ENCODE data around the gene EPAS1. TPM values are rescaled to one million over a fixed set of nuclear protein-coding genes. Genes with fewer than 3 reads are reported as not detected.

EPAS1 gene
- total RNA-seq, 2 experiments from 2014 or later: 12.6 to 16.0 TPM

DNA sequence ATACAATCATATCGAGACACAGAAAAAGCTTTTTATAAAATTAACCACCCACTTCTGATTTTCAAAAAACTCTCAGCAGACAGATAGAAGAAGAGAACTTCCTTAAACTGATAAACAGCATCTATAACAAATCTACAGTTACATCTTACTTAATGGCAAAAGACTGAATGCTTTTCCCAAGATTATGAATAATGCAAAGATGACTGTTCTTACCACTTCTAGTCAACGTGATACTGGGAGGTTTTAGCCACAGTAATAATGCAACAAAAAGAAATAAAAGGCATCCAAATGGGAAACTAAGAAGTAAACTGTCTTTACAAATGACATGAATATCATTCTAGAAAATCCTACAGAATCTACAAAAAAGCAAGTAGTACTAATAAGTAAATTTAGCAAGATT, 124.2 kb downstream of the EPAS1 start:
- CTCF ChIA-PET: interaction anchor here (1.2 kb wide), 1 partner anchor 16 kb away, joined by 3 read pairs; no protein-coding TSS in a partner anchor
- peaks cover 11% of the 10 kb centered on the region for H3K9me3 Mint-ChIP-seq (ENCODE audit: low read depth)
- ATAC-seq: peak; percentile 44
- H3K4me1 Mint-ChIP-seq: peaks cover 2% of the 10 kb centered on the region
- H3K27me3 Mint-ChIP-seq: no peaks in the 10 kb centered on the region
- intact Hi-C loops (cut with DNase I, micrococcal nuclease): no loop called here
- H3K27ac Mint-ChIP-seq: no peak overlapping the region
- POLR2A ChIA-PET: no interaction called here
- H3K36me3 Mint-ChIP-seq (ENCODE audit: low read depth): peaks cover 2% of the 10 kb centered on the region
- H3K4me3 Mint-ChIP-seq: no peak overlapping the region
- DNase-seq: no peak

DNA sequence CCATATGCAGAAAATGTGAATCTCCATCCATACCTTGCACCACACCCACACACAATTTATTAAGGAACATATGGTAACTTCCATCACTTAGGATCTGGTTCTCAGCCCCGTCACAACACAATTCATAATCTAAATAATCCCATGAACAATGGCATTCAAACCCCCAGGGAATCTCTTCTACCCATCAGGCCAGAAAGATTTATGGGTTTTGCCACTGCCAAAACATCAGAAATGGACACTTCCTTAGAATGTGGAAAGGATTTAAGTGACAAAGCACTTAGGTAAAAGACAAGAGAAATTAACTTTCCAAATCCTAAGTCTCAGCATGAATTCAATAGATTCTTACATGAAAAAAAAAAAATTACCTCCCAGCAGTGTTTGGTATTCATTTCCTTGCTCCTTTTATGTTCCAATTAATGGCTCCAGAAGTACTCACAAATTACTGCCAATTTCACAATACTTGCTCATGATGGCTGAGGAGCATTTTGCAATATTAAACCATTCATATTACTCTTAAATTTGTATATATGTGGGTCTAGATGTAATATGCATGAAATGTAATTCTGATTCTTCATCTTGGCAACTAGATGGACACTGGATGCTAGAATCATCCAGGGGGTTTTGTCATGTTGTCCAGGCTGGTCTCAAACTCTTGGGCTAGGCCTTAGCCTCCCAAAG, 125.6 kb downstream of the EPAS1 start:
- no peak overlapping the region for H3K27ac Mint-ChIP-seq
- ChIA-PET POLR2A (no interaction called here), CTCF (no interaction called here)
- H3K27me3 Mint-ChIP-seq: no peaks in the 10 kb centered on the region
- intact Hi-C loops (cut with DNase I, micrococcal nuclease): no loop called here
- ATAC-seq (no peak), DNase-seq (no peak)
- H3K4me1 Mint-ChIP-seq: peaks cover 2% of the 10 kb centered on the region
- H3K4me3 Mint-ChIP-seq: no peak overlapping the region
- peaks cover 7% of the 10 kb centered on the region for H3K9me3 Mint-ChIP-seq (ENCODE audit: low read depth)
- peaks cover 2% of the 10 kb centered on the region for H3K36me3 Mint-ChIP-seq (ENCODE audit: low read depth)

DNA sequence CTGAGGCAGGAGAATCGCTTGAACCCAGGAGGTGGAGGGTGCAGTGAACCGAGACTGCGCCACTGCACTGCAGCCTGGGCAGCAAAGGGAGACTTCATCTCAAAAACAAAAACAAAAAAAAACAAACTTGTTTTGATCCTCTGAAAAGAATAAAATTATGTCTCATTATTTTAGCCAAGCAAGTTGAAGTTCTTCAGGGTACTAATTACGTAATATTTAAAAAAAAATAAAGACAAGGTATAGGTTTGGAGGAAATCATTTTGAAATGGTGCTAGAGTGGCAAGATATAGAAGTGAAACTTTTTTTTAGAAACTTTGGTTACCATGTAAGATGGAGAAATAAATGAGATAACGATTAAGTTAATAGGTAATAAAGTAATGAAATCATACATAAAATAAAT, 127.7 kb downstream of the EPAS1 start:
- intact Hi-C loops (cut with DNase I, micrococcal nuclease): no loop called here
- no peak for ATAC-seq
- Mint-ChIP-seq H3K4me3 (no peak overlapping the region), H3K36me3 (ENCODE audit: low read depth) (no peaks in the 10 kb centered on the region), H3K4me1 (peaks cover 2% of the 10 kb centered on the region), H3K27me3 (no peaks in the 10 kb centered on the region), H3K27ac (no peak overlapping the region), H3K9me3 (ENCODE audit: low read depth) (peaks cover 4% of the 10 kb centered on the region)
- CTCF ChIA-PET: no interaction called here
- no peak for DNase-seq
- POLR2A ChIA-PET: no interaction called here

DNA sequence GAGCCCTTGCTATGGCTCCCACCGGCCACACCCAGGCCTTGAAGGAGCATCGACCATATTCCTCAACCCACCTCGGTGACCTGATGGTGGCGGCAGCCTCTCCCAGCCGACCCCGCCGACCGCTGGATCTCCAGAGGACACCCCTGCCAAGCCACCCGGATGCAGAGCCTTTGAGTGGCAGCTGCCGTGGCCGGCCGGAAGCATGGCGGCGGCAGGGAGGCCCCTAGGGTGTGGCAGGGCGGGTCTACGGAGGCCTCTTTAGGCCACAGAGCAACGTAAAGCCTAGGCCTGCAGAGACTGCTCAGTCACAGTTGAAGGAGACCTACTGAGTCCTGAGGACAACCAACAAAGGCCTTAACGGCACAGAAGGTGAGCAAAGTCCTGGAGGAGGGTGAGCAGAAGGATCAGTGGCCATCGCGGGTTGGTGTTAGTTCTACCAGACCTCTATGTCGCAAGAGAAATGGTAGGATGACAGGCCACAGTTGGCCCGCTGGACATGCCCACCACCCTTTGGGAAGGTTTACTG, 131.8 kb downstream of the EPAS1 start:
- H3K27ac Mint-ChIP-seq: no peak overlapping the region
- peaks cover 4% of the 10 kb centered on the region for H3K27me3 Mint-ChIP-seq
- peaks cover 1% of the 10 kb centered on the region for H3K9me3 Mint-ChIP-seq (ENCODE audit: low read depth)
- intact Hi-C loops (cut with DNase I, micrococcal nuclease): no loop called here
- no peak overlapping the region for H3K4me3 Mint-ChIP-seq
- ChIA-PET POLR2A (no interaction called here), CTCF (no interaction called here)
- H3K4me1 Mint-ChIP-seq: peaks cover 30% of the 10 kb centered on the region
- no peak for DNase-seq
- no peaks in the 10 kb centered on the region for H3K36me3 Mint-ChIP-seq (ENCODE audit: low read depth)
- no peak for ATAC-seq

DNA sequence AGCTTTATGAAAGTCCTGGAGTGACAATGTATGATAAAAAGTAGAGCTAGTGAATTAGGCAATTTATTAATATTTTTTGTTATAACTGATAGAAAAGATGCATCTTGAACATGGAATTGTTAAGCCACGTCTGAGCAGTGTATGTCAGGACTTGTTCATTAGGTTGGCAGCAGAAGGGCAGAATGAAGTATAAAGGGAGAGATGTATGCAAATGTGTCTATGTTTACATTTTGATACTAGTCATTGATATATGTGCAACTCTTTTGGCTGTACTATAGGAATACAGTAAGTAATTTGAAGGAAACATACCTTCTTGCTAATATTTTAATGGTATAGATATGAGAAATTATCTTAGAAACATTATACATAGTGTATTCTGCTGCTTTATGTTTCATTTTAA, 133.2 kb downstream of the EPAS1 start:
- Mint-ChIP-seq H3K4me3 (no peak overlapping the region), H3K27ac (no peak overlapping the region), H3K36me3 (ENCODE audit: low read depth) (no peaks in the 10 kb centered on the region), H3K4me1 (peaks cover 32% of the 10 kb centered on the region), H3K9me3 (ENCODE audit: low read depth) (peaks cover 1% of the 10 kb centered on the region), H3K27me3 (peaks cover 4% of the 10 kb centered on the region)
- ATAC-seq (no peak), DNase-seq (no peak)
- ChIA-PET POLR2A (no interaction called here), CTCF (interaction anchor here (0.7 to 1.0 kb wide), 3 partner anchors 67 to 172 kb away, joined by 3 to 4 read pairs (median 3); no protein-coding TSS in a partner anchor)
- intact Hi-C loops (cut with DNase I, micrococcal nuclease): no loop called here

DNA sequence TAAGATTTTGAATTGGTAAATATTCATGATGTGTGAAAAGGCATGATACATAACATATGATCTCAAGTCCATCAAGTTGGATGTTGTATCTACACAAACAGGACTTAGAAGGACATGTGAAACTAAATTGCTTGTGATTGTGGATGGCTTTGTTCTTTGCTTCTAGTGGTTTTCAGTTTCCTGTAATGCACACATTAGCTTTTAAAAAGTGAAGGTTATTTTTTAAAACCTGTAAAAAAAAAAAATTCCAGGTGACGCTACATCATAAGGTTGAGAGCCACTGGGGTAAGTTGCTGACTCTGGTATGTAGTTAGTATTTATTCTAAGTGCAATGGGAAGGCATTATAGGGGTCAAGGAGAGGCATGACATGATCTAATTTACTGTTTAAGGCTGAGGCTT, 133.8 kb downstream of the EPAS1 start:
- Mint-ChIP-seq H3K9me3 (ENCODE audit: low read depth) (peaks cover 1% of the 10 kb centered on the region), H3K27ac (no peak overlapping the region), H3K27me3 (peaks cover 4% of the 10 kb centered on the region), H3K4me3 (no peak overlapping the region), H3K36me3 (ENCODE audit: low read depth) (no peaks in the 10 kb centered on the region), H3K4me1 (peaks cover 32% of the 10 kb centered on the region)
- DNase-seq: no peak
- POLR2A ChIA-PET: no interaction called here
- CTCF ChIA-PET: interaction anchor here (1.0 kb wide), 1 partner anchor 172 kb away, joined by 3 read pairs; no protein-coding TSS in a partner anchor
- no peak for ATAC-seq
- intact Hi-C loops (cut with DNase I, micrococcal nuclease): no loop called here

DNA sequence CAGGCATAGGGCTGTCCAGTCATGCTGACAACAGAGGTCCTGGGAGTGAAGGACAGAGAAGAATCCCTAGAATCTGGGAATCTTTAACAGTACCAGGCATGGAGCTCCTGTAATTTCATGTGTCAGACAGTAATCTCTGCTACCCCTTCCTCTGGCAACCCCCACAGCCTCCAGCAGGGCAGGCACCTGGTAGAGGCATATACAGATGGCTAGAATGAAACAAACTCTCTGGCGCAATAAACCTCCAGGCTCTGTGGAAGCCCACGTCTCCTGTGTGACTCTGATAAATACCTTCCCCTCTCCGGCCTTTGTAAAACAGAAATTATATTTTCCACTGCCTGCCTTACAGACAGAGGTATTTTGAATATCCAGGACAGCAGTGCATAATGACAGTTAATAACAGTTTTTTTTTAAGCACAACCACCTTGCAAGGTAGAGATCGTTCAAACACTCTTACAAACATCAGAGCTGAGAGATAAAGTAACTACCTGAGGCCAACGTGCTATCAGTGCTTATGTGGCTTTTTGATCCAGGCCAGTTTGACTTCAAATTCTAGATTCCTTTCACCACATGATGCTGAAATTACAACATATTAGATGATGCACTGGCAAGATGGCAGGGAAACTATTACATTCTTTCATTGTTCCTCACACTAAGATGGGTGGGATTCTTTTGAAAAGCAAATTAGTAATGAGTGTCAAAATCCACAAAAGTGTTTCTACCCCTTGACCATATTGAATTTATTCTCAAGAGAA, 134.5 kb downstream of the EPAS1 start:
- Mint-ChIP-seq H3K27me3 (peaks cover 4% of the 10 kb centered on the region), H3K27ac (no peak overlapping the region), H3K36me3 (ENCODE audit: low read depth) (no peaks in the 10 kb centered on the region), H3K9me3 (ENCODE audit: low read depth) (peaks cover 1% of the 10 kb centered on the region), H3K4me3 (no peak overlapping the region), H3K4me1 (peaks cover 34% of the 10 kb centered on the region)
- peak; percentile 47 for ATAC-seq
- POLR2A ChIA-PET: no interaction called here
- DNase-seq: no peak
- intact Hi-C loops (cut with DNase I, micrococcal nuclease): no loop called here
- CTCF ChIA-PET: no interaction called here

DNA sequence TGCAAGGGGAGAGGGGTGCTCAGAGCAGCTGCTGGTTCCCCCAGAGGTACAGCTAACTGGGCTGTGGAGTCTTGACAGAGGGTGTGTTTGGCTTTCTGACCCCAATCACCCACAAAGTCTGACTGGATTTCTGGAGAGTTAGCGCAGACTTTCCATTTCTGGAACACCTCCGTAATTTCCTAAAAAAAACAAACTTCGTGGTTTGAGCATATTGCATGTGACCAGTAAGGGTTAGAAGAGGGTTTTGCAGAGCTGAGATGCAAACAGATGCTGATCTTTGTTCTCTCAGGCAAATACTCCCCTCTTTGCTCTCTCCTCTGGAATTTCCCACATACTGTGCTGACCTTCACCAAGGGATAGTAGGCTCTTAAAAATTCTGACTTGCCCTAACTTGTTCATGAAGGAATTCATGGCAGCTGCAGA, 137.7 kb downstream of the EPAS1 start:
- intact Hi-C loops (cut with DNase I, micrococcal nuclease): no loop called here
- Mint-ChIP-seq H3K36me3 (ENCODE audit: low read depth) (no peaks in the 10 kb centered on the region), H3K9me3 (ENCODE audit: low read depth) (no peaks in the 10 kb centered on the region), H3K4me1 (peaks cover 52% of the 10 kb centered on the region), H3K4me3 (no peak overlapping the region), H3K27me3 (peaks cover 4% of the 10 kb centered on the region), H3K27ac (no peak overlapping the region)
- POLR2A ChIA-PET: no interaction called here
- no peak for ATAC-seq
- no peak for DNase-seq
- CTCF ChIA-PET: interaction anchor here (0.7 to 1.6 kb wide), 3 partner anchors 16 to 342 kb away, joined by 3 to 4 read pairs (median 3); no protein-coding TSS in a partner anchor

DNA sequence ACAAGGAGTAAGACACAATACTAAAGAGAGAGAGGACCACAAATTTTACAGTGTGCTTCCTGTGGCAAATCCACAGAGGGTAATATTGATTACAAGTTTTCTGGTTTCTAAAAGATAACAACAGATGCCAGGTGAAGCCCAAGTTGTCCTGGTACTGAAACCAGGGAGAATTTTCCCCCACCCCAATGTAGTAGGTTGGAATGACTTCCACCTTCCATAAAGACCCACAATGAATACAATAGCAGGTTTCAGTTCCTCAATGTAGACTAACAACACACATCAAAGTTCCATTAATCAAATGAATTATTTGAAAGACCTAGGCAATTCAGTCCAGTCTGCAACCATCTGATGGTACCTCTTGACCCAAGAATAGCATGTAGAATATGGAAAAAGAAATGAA, 138.1 kb downstream of the EPAS1 start:
- Mint-ChIP-seq H3K27me3 (peaks cover 4% of the 10 kb centered on the region), H3K4me1 (peaks cover 52% of the 10 kb centered on the region), H3K36me3 (ENCODE audit: low read depth) (no peaks in the 10 kb centered on the region), H3K4me3 (no peak overlapping the region), H3K9me3 (ENCODE audit: low read depth) (no peaks in the 10 kb centered on the region), H3K27ac (no peak overlapping the region)
- ChIA-PET CTCF (interaction anchor here (1.3 to 1.6 kb wide), 2 partner anchors 15 to 20 kb away, joined by 3 to 4 read pairs; no protein-coding TSS in a partner anchor), POLR2A (no interaction called here)
- intact Hi-C loops (cut with DNase I, micrococcal nuclease): no loop called here
- ATAC-seq: no peak
- no peak for DNase-seq

DNA sequence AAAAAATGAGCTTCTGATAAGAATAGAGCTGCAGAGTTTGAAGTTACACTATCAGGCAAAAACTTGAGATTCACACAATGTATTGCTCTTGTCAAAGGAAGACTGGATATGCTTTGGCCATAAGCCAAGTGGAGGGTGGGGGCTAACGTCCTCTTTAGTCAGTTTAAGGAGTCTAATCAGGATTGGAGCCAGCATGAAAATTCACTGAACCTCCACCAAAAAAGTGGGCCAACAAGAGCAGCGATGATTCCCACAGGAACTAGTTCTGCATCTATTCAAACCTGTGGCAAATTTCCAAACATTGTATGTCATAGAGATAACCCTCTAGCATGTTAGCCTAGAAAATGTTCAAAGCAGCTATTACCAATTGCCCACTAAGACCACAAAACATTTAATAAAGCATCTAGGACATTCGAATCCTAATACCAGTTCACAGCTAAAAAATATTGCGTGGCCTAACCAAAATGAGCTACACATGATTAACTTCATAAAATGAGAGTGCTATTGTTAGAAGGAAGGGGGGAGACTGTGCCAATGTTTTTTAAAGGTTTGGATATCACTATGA, 138.7 kb downstream of the EPAS1 start:
- H3K4me1 Mint-ChIP-seq: peaks cover 50% of the 10 kb centered on the region
- intact Hi-C loops (cut with DNase I, micrococcal nuclease): no loop called here
- DNase-seq (no peak), ATAC-seq (no peak)
- peaks cover 4% of the 10 kb centered on the region for H3K27me3 Mint-ChIP-seq
- ChIA-PET CTCF (interaction anchor here (0.8 to 1.6 kb wide), 3 partner anchors 15 to 373 kb away, joined by 3 to 4 read pairs (median 3); no protein-coding TSS in a partner anchor), POLR2A (no interaction called here)
- H3K9me3 Mint-ChIP-seq (ENCODE audit: low read depth): no peaks in the 10 kb centered on the region
- no peaks in the 10 kb centered on the region for H3K36me3 Mint-ChIP-seq (ENCODE audit: low read depth)
- H3K27ac Mint-ChIP-seq: no peak overlapping the region
- H3K4me3 Mint-ChIP-seq: no peak overlapping the region

Measured in activated CD4-positive, alpha-beta T cell treated with anti-CD3 and anti-CD28 coated beads for 36 hours (primary cell).